WTC11 (cell line): Measurements from ENCODE around the gene SLC12A4.

Experiments used
- AFF4 ChIP-seq: sonication (generic); formaldehyde crosslinking; IDR thresholded peaks from 2 replicates; pipeline ENCODE4 v1.8.1; 2023; ENCODE audit warnings: mild to moderate bottlenecking, missing genetic modification reagents, borderline replicate concordance
- ATF2 ChIP-seq: sonication (generic); formaldehyde crosslinking; IDR thresholded peaks from 2 replicates; pipeline ENCODE4 v1.8.1; 2022; ENCODE audit warnings: low read depth, missing genetic modification reagents, borderline replicate concordance
- CTCF ChIP-seq: fragments of 200-600 bp; IDR thresholded peaks from 2 replicates; pipeline ENCODE4 v1.8.0; 2022; ENCODE audit warnings: antibody characterized with exemption
- E2F4 ChIP-seq: sonication (generic); formaldehyde crosslinking; IDR thresholded peaks from 2 replicates; pipeline ENCODE4 v1.8.1; 2022; ENCODE audit warnings: low read depth, mild to moderate bottlenecking, moderate library complexity, missing genetic modification reagents, borderline replicate concordance
- ESRRA ChIP-seq: sonication (generic); formaldehyde crosslinking; IDR thresholded peaks from 2 replicates; pipeline ENCODE4 v1.8.1; 2022; ENCODE audit warnings: mild to moderate bottlenecking, missing genetic modification reagents, borderline replicate concordance
- FOXP4 ChIP-seq: sonication (generic); formaldehyde crosslinking; IDR thresholded peaks from 2 replicates; pipeline ENCODE4 v1.8.0; 2022; ENCODE audit warnings: mild to moderate bottlenecking, missing genetic modification reagents
- HMGA2 ChIP-seq: fragments of 250-450 bp; sonication (Bioruptor Pico); IDR thresholded peaks from 2 replicates; pipeline ENCODE4 v1.4.0; 2021; ENCODE audit warnings: mild to moderate bottlenecking, moderate library complexity
- TEAD4 ChIP-seq: sonication (generic); formaldehyde crosslinking; IDR thresholded peaks from 2 replicates; pipeline ENCODE4 v1.8.0; 2022; ENCODE audit warnings: mild to moderate bottlenecking, missing genetic modification reagents
- USF2 ChIP-seq: sonication (generic); formaldehyde crosslinking; IDR thresholded peaks from 2 replicates; pipeline ENCODE4 v1.8.1; 2023; ENCODE audit warnings: mild to moderate bottlenecking, missing genetic modification reagents, moderate library complexity
- ZNF232 ChIP-seq: sonication (generic); formaldehyde crosslinking; IDR thresholded peaks from 2 replicates; pipeline ENCODE4 v1.8.0; 2022; ENCODE audit warnings: mild to moderate bottlenecking, missing genetic modification reagents

- no peak for TF ChIP-seq CTCF
- TF ChIP-seq AFF4 (CRISPR knock-in tag) = no peak
- TF ChIP-seq ATF2 (CRISPR knock-in tag) = no peak
- no peak for TF ChIP-seq USF2
- TF ChIP-seq ZNF232 (CRISPR knock-in tag) = no peak
- no peak for TF ChIP-seq TEAD4 (CRISPR knock-in tag)
- TF ChIP-seq E2F4 = no peak
- TF ChIP-seq HMGA2 (CRISPR knock-in tag) = no peak
- TF ChIP-seq FOXP4 (CRISPR knock-in tag) = no peak
- no peak for TF ChIP-seq ESRRA
Observed at GRCh38 chr16:67941469-67942199, 26.8 kb downstream of the SLC12A4 start.
